AG04450 (cell line): Measurements from ENCODE around the gene MACO1. TPM values are rescaled to one million over a fixed set of nuclear protein-coding genes. Genes with fewer than 3 reads are reported as not detected.
"Not testable (repeated sequence)": the region's sequence is repeated elsewhere in the genome, so short reads cannot be mapped to it uniquely, and the experiment has no call there.

Experiments used
- CTCF ChIA-PET: fragments of 300-600, 350-600 bp; formaldehyde crosslinking; extraction: SDS; loops from one replicate; lab custom pipeline; 2022; ENCODE audit warnings: antibody characterized with exemption, inconsistent platforms; lab: Charles Lee
- POLR2A ChIA-PET: fragments of 350-600 bp; formaldehyde crosslinking; extraction: SDS; loops from one replicate; lab custom pipeline; 2021; ENCODE audit warnings: antibody characterized with exemption, inconsistent platforms; lab: Yijun Ruan, JAX
- DNase-seq: peaks from one replicate; pipeline ENCODE4 v3.0.0-alpha.2; 2011; ENCODE audit warnings: low read depth, low spot score
- H3K27ac ChIP-seq: one replicate; pipeline ENCODE4 v1.5.1; 2012; ENCODE audit warnings: low read depth, low read length, control low read depth
- H3K27me3 ChIP-seq: one replicate; pipeline ENCODE4 v1.6.0; 2012; ENCODE audit warnings: low read length; ENCODE audit not compliant: control insufficient read depth, insufficient read depth
- H3K4me3 ChIP-seq: 2 replicates; pipeline ENCODE4 v1.5.1; 2011; ENCODE audit warnings: mild to moderate bottlenecking, low read depth, low read length, control low read depth
- H3K9me3 ChIP-seq: 2 replicates; pipeline ENCODE4 v1.5.1; 2012; ENCODE audit warnings: low read length; ENCODE audit not compliant: control insufficient read depth, insufficient read depth
- CTCF ChIP-seq: IDR thresholded peaks from 2 replicates; pipeline ENCODE4 v1.5.1; 2011; ENCODE audit warnings: low read depth, low read length, control low read depth, inconsistent platforms
- polyA plus RNA-seq: library from polyadenylated mRNA; depleted of rRNA; stranded (reverse); fragments of >200 nt; gene quantifications from 2 replicates; pipeline ENCODE4 v1.2.3, GENCODE V29; 2011

The MACO1 gene
- polyA plus RNA-seq, 1 experiment: 16.7 TPM

- no peaks in the 10 kb centered on the region for H3K27me3 ChIP-seq
- no peak overlapping the region for H3K4me3 ChIP-seq
- H3K9me3 ChIP-seq: no peaks in the 10 kb centered on the region
- TF ChIP-seq CTCF: no peak
- DNase-seq: no peak
- H3K27ac ChIP-seq: no peak overlapping the region
- POLR2A ChIA-PET: interaction anchor here (1.7 kb wide), 1 partner anchor 196 kb away, joined by 4 read pairs; the partner anchor contains the start of gene RSRP1
- CTCF ChIA-PET: interaction anchor here (0.5 to 0.6 kb wide), 2 partner anchors 26 to 79 kb away, joined by 3 to 4 read pairs; no protein-coding TSS in a partner anchor
Measured at GRCh38 chr1:25443030-25443699, 12.5 kb downstream of the MACO1 start.

DNA sequence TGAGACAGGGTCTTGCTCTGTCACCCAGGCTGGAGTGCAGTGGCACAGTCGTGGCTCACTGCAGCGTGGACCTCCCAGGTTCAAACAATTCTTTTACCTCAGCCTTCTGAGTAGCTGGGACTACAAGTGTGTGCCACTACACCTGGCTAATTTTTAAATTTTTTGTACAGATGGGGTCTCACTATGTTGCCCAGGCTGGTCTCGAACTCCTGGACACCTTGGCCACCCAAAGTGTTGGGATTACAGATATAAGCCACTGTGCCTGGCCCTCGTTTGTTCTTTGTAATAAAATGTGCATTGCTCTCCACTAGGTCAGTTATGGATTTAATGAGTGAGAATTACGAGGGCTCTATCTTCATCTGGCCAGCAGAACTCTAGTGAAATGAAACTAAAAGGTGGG is 13.9 kb downstream of the MACO1 start:
- H3K27me3 ChIP-seq, DNase-seq, H3K9me3 ChIP-seq, POLR2A ChIA-PET, H3K27ac ChIP-seq, H3K4me3 ChIP-seq: not testable (repeated sequence)
- CTCF ChIA-PET: interaction anchor here (0.6 kb wide), 1 partner anchor 1642 kb away, joined by 4 read pairs; no protein-coding TSS in a partner anchor

GRCh38 chr1:25445993-25446538 is 15.4 kb downstream of the MACO1 start:
- ChIA-PET CTCF (no interaction called here), POLR2A (interaction anchor here (1.5 kb wide), 1 partner anchor 199 kb away, joined by 3 read pairs; the partner anchor contains the start of gene RSRP1)
- Histone ChIP-seq H3K9me3 (no peaks in the 10 kb centered on the region), H3K27me3 (no peaks in the 10 kb centered on the region), H3K4me3 (no peak overlapping the region), H3K27ac (no peak overlapping the region)
- TF ChIP-seq CTCF: no peak
- no peak for DNase-seq

GRCh38 chr1:25447547-25447946 is 16.9 kb downstream of the MACO1 start:
- CTCF ChIA-PET: no interaction called here
- no peak for DNase-seq
- Histone ChIP-seq H3K27me3 (no peaks in the 10 kb centered on the region), H3K27ac (no peak overlapping the region), H3K9me3 (no peaks in the 10 kb centered on the region), H3K4me3 (no peak overlapping the region)
- POLR2A ChIA-PET: no interaction called here
- TF ChIP-seq CTCF: no peak

- no peak for TF ChIP-seq CTCF
- no peak for DNase-seq
- ChIA-PET CTCF (interaction anchor here (0.5 to 1.4 kb wide), 3 partner anchors 36 to 106 kb away, joined by 4 to 6 read pairs (median 6); no protein-coding TSS in a partner anchor), POLR2A (interaction anchor here (0.6 kb wide), 1 partner anchor 10 kb away, joined by 4 read pairs; no protein-coding TSS in a partner anchor)
- no peak overlapping the region for H3K4me3 ChIP-seq
- H3K9me3 ChIP-seq: no peaks in the 10 kb centered on the region
- H3K27ac ChIP-seq: no peak overlapping the region
- no peaks in the 10 kb centered on the region for H3K27me3 ChIP-seq
Measured at GRCh38 chr1:25450891-25451290, 20.2 kb downstream of the MACO1 start.
